Measurements from ENCODE around the gene FAM13A.
"Not testable (repeated sequence)": the region's sequence is repeated elsewhere in the genome, so short reads cannot be mapped to it uniquely, and the experiment has no call there.

The FAM13A gene

GRCh38 chr4:88998891-88999290 is 58.1 kb downstream of the FAM13A start:
- DNase-seq (ENCODE audit: low read depth), result no peak

GRCh38 chr4:88998001-88998400 is 59.0 kb downstream of the FAM13A start:
- no peak for DNase-seq (ENCODE audit: low read depth)

GRCh38 chr4:88995874-88996273 is 61.1 kb downstream of the FAM13A start:
- no peak for DNase-seq (ENCODE audit: low read depth)

GRCh38 chr4:88995257-88995656 is 61.7 kb downstream of the FAM13A start:
- DNase-seq (ENCODE audit: low read depth), result not testable (repeated sequence)

- DNase-seq (ENCODE audit: low read depth), result no peak
These were observed 63.7 kb downstream of the FAM13A start for GRCh38 chr4:88993246-88993645.

- no peak for DNase-seq (ENCODE audit: low read depth)
These were observed 65.2 kb downstream of the FAM13A start for GRCh38 chr4:88991746-88992145.

- no peak for DNase-seq (ENCODE audit: low read depth)
These were observed 67.0 kb downstream of the FAM13A start for GRCh38 chr4:88989990-88990389.

GRCh38 chr4:88985088-88985773 is 71.8 kb downstream of the FAM13A start:
- DNase-seq (ENCODE audit: low read depth), result peak; percentile 21

GRCh38 chr4:88982757-88983156 is 74.2 kb downstream of the FAM13A start:
- DNase-seq (ENCODE audit: low read depth), result no peak

- DNase-seq (ENCODE audit: low read depth), result no peak
These were observed 75.0 kb downstream of the FAM13A start for GRCh38 chr4:88981993-88982392.

GRCh38 chr4:88981556-88981955 is 75.4 kb downstream of the FAM13A start:
- no peak for DNase-seq (ENCODE audit: low read depth)

- no peak for DNase-seq (ENCODE audit: low read depth)
These were observed 77.7 kb downstream of the FAM13A start for GRCh38 chr4:88979276-88979675.

GRCh38 chr4:88976775-88977035 is 80.3 kb downstream of the FAM13A start:
- no peak for DNase-seq (ENCODE audit: low read depth)

- no peak for DNase-seq (ENCODE audit: low read depth)
These were observed 80.8 kb downstream of the FAM13A start for GRCh38 chr4:88975958-88976774.

- DNase-seq (ENCODE audit: low read depth), result no peak
These were observed 85.4 kb downstream of the FAM13A start for GRCh38 chr4:88971536-88971935.

GRCh38 chr4:88969746-88970145 is 87.2 kb downstream of the FAM13A start:
- DNase-seq (ENCODE audit: low read depth), result no peak

GRCh38 chr4:88969271-88969670 is 87.7 kb downstream of the FAM13A start:
- no peak for DNase-seq (ENCODE audit: low read depth)

- no peak for DNase-seq (ENCODE audit: low read depth)
These were observed 89.1 kb downstream of the FAM13A start for GRCh38 chr4:88967883-88968331.

- peak; percentile 13 for DNase-seq (ENCODE audit: low read depth)
These were observed 91.9 kb downstream of the FAM13A start for GRCh38 chr4:88965053-88965452.

- DNase-seq (ENCODE audit: low read depth), result peak; percentile 80
These were observed 92.5 kb downstream of the FAM13A start for GRCh38 chr4:88964450-88964849.

GRCh38 chr4:88963817-88964216 is 93.2 kb downstream of the FAM13A start:
- DNase-seq (ENCODE audit: low read depth), result peak; percentile 56

GRCh38 chr4:88962396-88962795 is 94.6 kb downstream of the FAM13A start:
- peak; percentile 11 for DNase-seq (ENCODE audit: low read depth)

- DNase-seq (ENCODE audit: low read depth), result no peak
These were observed 96.4 kb downstream of the FAM13A start for GRCh38 chr4:88960576-88960975.

- DNase-seq (ENCODE audit: low read depth), result no peak
These were observed 98.9 kb downstream of the FAM13A start for GRCh38 chr4:88958080-88958479.
